A549 (cell line): ENCODE measurements around the gene DHRS3. TPM values are rescaled to one million over a fixed set of nuclear protein-coding genes. Genes with fewer than 3 reads are reported as not detected.
A peak's percentile ranks its signal among the peaks of the same experiment; 100 is the strongest.

Experiments used
- ATAC-seq, 2 experiments: fragments of 200-7000 bp in 1 of 2; fragments of >200 bp in 1 of 2; cut with Nextera tagmentation in 1 of 2; cut with Tn5 transposase in 1 of 2; 3 replicates each; pipeline versions ENCODE4 v1.8.0 to v1.9.1; 2018 to 2020; ENCODE audit warnings: mild to moderate bottlenecking in 1 of 2, moderate library complexity in 1 of 2
- CTCF ChIA-PET: fragments of 300-600 bp; sonication (Branson Sonifier 250); formaldehyde crosslinking; extraction: SDS; loops from one replicate; lab custom pipeline; 2021; ENCODE audit warnings: antibody characterized with exemption, inconsistent platforms; lab: Yijun Ruan, JAX
- POLR2A ChIA-PET: fragments of 350-600 bp; formaldehyde crosslinking; extraction: SDS; loops from one replicate; lab custom pipeline; 2021; ENCODE audit warnings: antibody characterized with exemption, inconsistent platforms; lab: Yijun Ruan, JAX
- DNase-seq, 2 experiments: peaks; one replicate each; pipeline versions ENCODE4 v3.0.0 to v3.0.0-alpha.2; 2011 to 2016; ENCODE audit warnings: low read depth in 1 of 2, low spot score in 1 of 2
- FAIRE-seq: peaks from 2 replicates; lab custom pipeline; 2011; peaks lifted over from hg19 to GRCh38; lab: Jason Lieb, UNC
- H3K27ac ChIP-seq, 2 experiments: fragments of >200 bp; sonication (Bioruptor Twin); formaldehyde crosslinking; 3 replicates each; pipeline ENCODE4 v1.5.1; 2016 to 2017
- H3K4me1 ChIP-seq: fragments of >200 bp; sonication (Bioruptor Twin); formaldehyde crosslinking; 3 replicates; pipeline ENCODE4 v1.6.1; 2016
- H3K4me2 ChIP-seq: fragments of >200 bp; sonication (Bioruptor Twin); formaldehyde crosslinking; 3 replicates; pipeline ENCODE4 v1.6.1; 2016
- H3K4me3 ChIP-seq: fragments of >200 bp; sonication (Bioruptor Twin); formaldehyde crosslinking; 3 replicates; pipeline ENCODE4 v1.5.1; 2016
- H3K9me3 ChIP-seq: fragments of >200 bp; sonication (Bioruptor Twin); formaldehyde crosslinking; 3 replicates; pipeline ENCODE4 v1.6.1; 2016
- BHLHE40 ChIP-seq: IDR thresholded peaks from 2 replicates; pipeline ENCODE4 v1.6.1; 2012; ENCODE audit warnings: low read depth, low read length, inconsistent platforms
- CBX2 ChIP-seq: fragments of 200-600 bp; sonication (generic); IDR thresholded peaks from 2 replicates; pipeline ENCODE4 v1.6.1; 2016; ENCODE audit warnings: low read depth, mild to moderate bottlenecking, borderline replicate concordance
- CEBPB ChIP-seq, 2 experiments: fragments of >200 bp in 1 of 2; sonication (Bioruptor Twin) in 1 of 2; formaldehyde crosslinking in 1 of 2; IDR thresholded peaks; 2 replicates each; pipeline ENCODE4 v1.6.1; 2012 to 2016
- EHF ChIP-seq: fragments of 250-450 bp; sonication (Bioruptor Pico); IDR thresholded peaks from 2 replicates; pipeline ENCODE4 v1.5.0; 2020; ENCODE audit warnings: mild to moderate bottlenecking
- EP300 ChIP-seq, 2 experiments: fragments of >200 bp; sonication (Bioruptor Twin); formaldehyde crosslinking; IDR thresholded peaks; 2 replicates in 1 of 2; 3 replicates in 1 of 2; pipeline ENCODE4 v1.6.1; 2016 to 2017
- FOSL2 ChIP-seq, 2 experiments: fragments of 450-650 bp in 1 of 2; fragments of >200 bp in 1 of 2; sonication (Bioruptor Twin) in 1 of 2; formaldehyde crosslinking; IDR thresholded peaks; 2 replicates each; pipeline versions ENCODE4 v1.5.0 to v1.6.1; 2016 to 2020; ENCODE audit warnings: mild to moderate bottlenecking in 1 of 2, moderate library complexity in 1 of 2
- HES2 ChIP-seq: fragments of >200 bp; sonication (Bioruptor Twin); formaldehyde crosslinking; IDR thresholded peaks from 2 replicates; pipeline ENCODE4 v1.6.1; 2016
- HEYL ChIP-seq: fragments of 250-450 bp; sonication (Bioruptor Pico); IDR thresholded peaks from 2 replicates; pipeline ENCODE4 v1.8.0; 2021; ENCODE audit warnings: mild to moderate bottlenecking, moderate library complexity
- JUNB ChIP-seq: fragments of >200 bp; sonication (Bioruptor Twin); formaldehyde crosslinking; IDR thresholded peaks from 2 replicates; pipeline ENCODE4 v1.6.1; 2016
- KDM5A ChIP-seq: fragments of 200-600 bp; sonication (generic); IDR thresholded peaks from 2 replicates; pipeline ENCODE4 v1.6.1; 2016; ENCODE audit warnings: antibody characterized with exemption, mild to moderate bottlenecking
- MYC ChIP-seq: IDR thresholded peaks from 2 replicates; pipeline ENCODE4 v1.6.1; 2012; ENCODE audit warnings: mild to moderate bottlenecking, inconsistent platforms, low read length, improper control_type of control experiment, borderline replicate concordance
- NFE2L2 ChIP-seq: fragments of 150-350 bp; conservative IDR thresholded peaks from 2 replicates; pipeline ENCODE4 v1.6.1; 2014; ENCODE audit warnings: low read length
- NPAS2 ChIP-seq: fragments of 250-450 bp; sonication (Bioruptor Pico); IDR thresholded peaks from 2 replicates; pipeline ENCODE4 v1.8.0; 2022; ENCODE audit warnings: mild to moderate bottlenecking, moderate library complexity, borderline replicate concordance
- NR3C1 ChIP-seq: fragments of >200 bp; sonication (Bioruptor Twin); formaldehyde crosslinking; IDR thresholded peaks from 3 replicates; pipeline ENCODE4 v1.6.1; 2017
- POLR2AphosphoS2 ChIP-seq: conservative IDR thresholded peaks from 2 replicates; pipeline ENCODE4 v1.6.1; 2012; ENCODE audit warnings: low read length, improper control_type of control experiment, inconsistent platforms
- RAD21 ChIP-seq, 2 experiments: fragments of >200 bp in 1 of 2; sonication (Bioruptor Twin) in 1 of 2; formaldehyde crosslinking in 1 of 2; IDR thresholded peaks in 1 of 2; conservative IDR thresholded peaks in 1 of 2; 2 replicates in 1 of 2; 3 replicates in 1 of 2; pipeline ENCODE4 v1.6.1; 2012 to 2018; ENCODE audit warnings: inconsistent platforms in 1 of 2
- RCOR1 ChIP-seq: fragments of 150-350 bp; IDR thresholded peaks from 2 replicates; pipeline ENCODE4 v1.6.1; 2014; ENCODE audit warnings: antibody characterized with exemption, low read length, low read depth
- RFX5 ChIP-seq: fragments of 450-650 bp; IDR thresholded peaks from 2 replicates; pipeline ENCODE4 v1.7.1; 2014; ENCODE audit warnings: antibody characterized with exemption, mild to moderate bottlenecking, moderate library complexity
- ZC3H11A ChIP-seq: fragments of 450-650 bp; IDR thresholded peaks from 2 replicates; pipeline ENCODE4 v1.6.1; 2014; ENCODE audit warnings: antibody characterized with exemption, mild to moderate bottlenecking
- ZFP36 ChIP-seq: fragments of 450-650 bp; IDR thresholded peaks from 2 replicates; pipeline ENCODE4 v1.6.1; 2014; ENCODE audit warnings: borderline replicate concordance; ENCODE audit not compliant: partially characterized antibody
- WGBS: methylation state at CpG from one replicate; pipeline ENCODE4 v1.1.6; 2017; ENCODE audit errors: missing lambda C conversion rate; 5-methylcytosine and 5-hydroxymethylcytosine counted together
- polyA plus RNA-seq, 4 experiments: library from polyadenylated mRNA; depleted of rRNA in 3 of 4; stranded (reverse); fragments of >200 nt; fragmentation: RNase III in 1 of 4; extraction: RNeasy Plus Mini Kit Qiagen cat#74134 plus additional on column Dnase treatment in 1 of 4; gene quantifications; 2 replicates in 3 of 4; 3 replicates in 1 of 4; pipeline ENCODE4 v1.2.3, GENCODE V29; 2011 to 2017
- TF ChIP-seq, protein P1 (sequence below): IDR thresholded peaks from 2 replicates; pipeline ENCODE4 v1.6.1; 2012
- TF ChIP-seq, protein P2 (sequence below): IDR thresholded peaks from 2 replicates; pipeline ENCODE4 v1.6.1; 2012; ENCODE audit warnings: low read depth, borderline replicate concordance

DHRS3 gene
- polyA plus RNA-seq, 2 of the 4 experiments (the other 2 are of a cell fraction): 62.7 to 79.7 TPM

DNA sequence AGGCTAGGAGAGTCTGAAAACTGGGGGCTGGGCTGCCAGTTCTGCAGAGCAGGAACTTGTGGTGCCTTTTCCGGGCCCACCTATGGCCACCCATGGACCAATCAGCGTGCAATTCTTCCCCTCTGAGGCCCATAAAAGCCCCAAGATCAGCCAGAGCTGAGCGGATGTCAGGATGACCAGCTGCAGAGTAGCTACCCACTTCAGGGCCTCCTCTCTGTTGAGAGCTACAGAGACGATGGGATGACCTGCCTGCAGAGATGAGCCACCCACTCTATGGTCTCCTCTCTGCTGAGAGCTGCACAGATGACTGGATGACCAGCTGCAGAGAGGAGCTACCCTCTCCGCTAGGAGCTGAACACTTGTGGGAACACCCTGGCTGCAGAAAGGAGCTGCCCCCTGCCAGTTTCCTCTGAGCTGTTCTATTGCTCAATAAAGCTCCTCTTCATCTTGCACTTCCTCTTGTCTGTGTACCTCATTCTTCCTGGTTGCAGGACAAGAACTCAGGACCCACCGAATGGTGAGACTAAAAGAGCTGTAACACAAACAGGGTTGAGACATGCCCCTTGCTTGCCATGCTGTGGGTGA lies 13.0 kb upstream of the DHRS3 start:
- DNase-seq (no peak), FAIRE-seq (no peak), ATAC-seq (peak; percentile 27 to 31; a peak in 3 of 6 replicates)
- Histone ChIP-seq H3K9me3 (no peaks in the 10 kb centered on the region), H3K4me2 (no peak overlapping the region), H3K4me1 (peaks cover under 1% of the 10 kb centered on the region; the same call in 1 of the 3 replicates), H3K4me3 (no peak overlapping the region)
- CTCF ChIA-PET: interaction anchor here (1.2 to 1.4 kb wide), 2 partner anchors 28 to 317 kb away, joined by 3 to 4 read pairs; no protein-coding TSS in a partner anchor
- 86% methylated on average over 3 of the region's 6 CpGs for WGBS
- POLR2A ChIA-PET: no interaction called here
- TF ChIP-seq RFX5 (no peak), EP300 (IDR thresholded peaks at IDR 0.05) (no peak), MYC (no peak), CEBPB (IDR thresholded peaks at IDR 0.05) (no peak; a peak in 1 of 4 replicates), RAD21 (conservative IDR thresholded peaks at IDR 0.05 in 1 of 2, IDR thresholded peaks at IDR 0.05 in 1 of 2) (no peak), ZC3H11A (no peak), NPAS2 (CRISPR knock-in tag) (no peak)
- TF ChIP-seq, all 56 proteins: peak for 0
- no peak overlapping the region for H3K27ac ChIP-seq

GRCh38 chr1:12629985-12630760 lies 12.2 kb upstream of the DHRS3 start:
- FAIRE-seq (no peak), DNase-seq (no peak), ATAC-seq (peak in 1 of 2 experiments; percentile 42; a peak in 3 of 6 replicates)
- CTCF ChIA-PET: interaction anchor here (0.9 to 1.3 kb wide), 3 partner anchors 9 to 505 kb away, joined by 3 to 5 read pairs (median 3); no protein-coding TSS in a partner anchor
- no peaks in the 10 kb centered on the region for H3K9me3 ChIP-seq
- no peak for TF ChIP-seq CEBPB (IDR thresholded peaks at IDR 0.05)
- no peak for TF ChIP-seq HEYL (CRISPR knock-in tag)
- TF ChIP-seq NFE2L2: no peak
- TF ChIP-seq EP300 (IDR thresholded peaks at IDR 0.05): no peak
- TF ChIP-seq RFX5: no peak
- TF ChIP-seq, protein P1, sequence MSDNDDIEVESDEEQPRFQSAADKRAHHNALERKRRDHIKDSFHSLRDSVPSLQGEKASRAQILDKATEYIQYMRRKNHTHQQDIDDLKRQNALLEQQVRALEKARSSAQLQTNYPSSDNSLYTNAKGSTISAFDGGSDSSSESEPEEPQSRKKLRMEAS: no peak
- TF ChIP-seq FOSL2 (IDR thresholded peaks at IDR 0.05): no peak
- no peak for TF ChIP-seq FOSL2 (CRISPR knock-in tag; IDR thresholded peaks at IDR 0.05)
- no peak for TF ChIP-seq BHLHE40
- TF ChIP-seq EHF (CRISPR knock-in tag): no peak
- TF ChIP-seq NR3C1: no peak
- POLR2A ChIA-PET: no interaction called here
- H3K27ac ChIP-seq: no peak overlapping the region
- 93% methylated on average over 8 of the region's 15 CpGs for WGBS
- no peak overlapping the region for H3K4me3 ChIP-seq
- H3K4me1 ChIP-seq: no peaks in the 10 kb centered on the region
- H3K4me2 ChIP-seq: no peak overlapping the region

GRCh38 chr1:12629511-12629956 lies 11.5 kb upstream of the DHRS3 start:
- H3K4me2 ChIP-seq: no peak overlapping the region
- H3K27ac ChIP-seq: no peak overlapping the region
- ChIA-PET POLR2A (no interaction called here), CTCF (interaction anchor here (0.9 to 1.5 kb wide), 4 partner anchors 9 to 504 kb away, joined by 3 to 6 read pairs (median 4); no protein-coding TSS in a partner anchor)
- H3K4me1 ChIP-seq: no peaks in the 10 kb centered on the region
- FAIRE-seq (no peak), DNase-seq (no peak), ATAC-seq (no peak; a peak in 1 of 6 replicates)
- no peaks in the 10 kb centered on the region for H3K9me3 ChIP-seq
- no peak overlapping the region for H3K4me3 ChIP-seq
- TF ChIP-seq HES2 (no peak), RAD21 (conservative IDR thresholded peaks at IDR 0.05 in 1 of 2, IDR thresholded peaks at IDR 0.05 in 1 of 2) (no peak), RCOR1 (no peak), HEYL (CRISPR knock-in tag) (no peak), JUNB (no peak)
- 86% methylated on average over 1 of the region's 1 CpG for WGBS

DNA sequence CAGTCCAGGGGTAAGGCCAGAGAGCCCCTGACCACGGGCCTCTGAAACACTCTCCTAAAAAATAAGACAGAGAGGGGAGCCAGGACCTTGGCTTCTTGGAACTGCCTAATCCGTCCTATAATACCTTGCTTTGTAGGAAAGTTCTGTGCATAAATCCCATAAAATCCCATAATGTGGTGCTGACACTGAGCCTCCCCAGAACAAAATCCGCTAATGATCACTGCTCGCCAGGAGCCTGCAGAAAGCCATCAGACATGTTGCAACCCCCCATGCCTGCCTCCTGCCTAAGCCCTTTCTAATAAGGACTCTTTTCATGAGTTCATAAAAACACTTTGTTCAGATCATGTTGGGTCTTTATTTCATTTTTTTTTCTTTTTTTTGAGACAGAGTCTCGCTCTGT lies 9.3 kb upstream of the DHRS3 start:
- Histone ChIP-seq H3K9me3 (no peaks in the 10 kb centered on the region), H3K4me3 (no peak overlapping the region), H3K27ac (no peak overlapping the region), H3K4me1 (no peaks in the 10 kb centered on the region), H3K4me2 (no peak overlapping the region)
- DNase-seq (no peak), ATAC-seq (no peak), FAIRE-seq (no peak)
- ChIA-PET CTCF (no interaction called here), POLR2A (no interaction called here)
- TF ChIP-seq EHF (CRISPR knock-in tag) (no peak), HEYL (CRISPR knock-in tag) (no peak), CBX2 (no peak), ZFP36 (no peak), POLR2AphosphoS2 (no peak), KDM5A (no peak)
- TF ChIP-seq, protein P2, sequence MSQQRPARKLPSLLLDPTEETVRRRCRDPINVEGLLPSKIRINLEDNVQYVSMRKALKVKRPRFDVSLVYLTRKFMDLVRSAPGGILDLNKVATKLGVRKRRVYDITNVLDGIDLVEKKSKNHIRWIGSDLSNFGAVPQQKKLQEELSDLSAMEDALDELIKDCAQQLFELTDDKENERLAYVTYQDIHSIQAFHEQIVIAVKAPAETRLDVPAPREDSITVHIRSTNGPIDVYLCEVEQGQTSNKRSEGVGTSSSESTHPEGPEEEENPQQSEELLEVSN: no peak
- WGBS: 85% methylated on average over 5 of the region's 5 CpGs
